ENCODE measurements around the gene ARID1B. TPM values are rescaled to one million over a fixed set of nuclear protein-coding genes. Genes with fewer than 3 reads are reported as not detected.

The ARID1B gene
- total and polyA plus RNA-seq, 10 of the 15 experiments (the other 5 are each of a cell fraction or from before 2014, with no cell fraction given): 24.7 to 133 (median 54.6) TPM

DNA sequence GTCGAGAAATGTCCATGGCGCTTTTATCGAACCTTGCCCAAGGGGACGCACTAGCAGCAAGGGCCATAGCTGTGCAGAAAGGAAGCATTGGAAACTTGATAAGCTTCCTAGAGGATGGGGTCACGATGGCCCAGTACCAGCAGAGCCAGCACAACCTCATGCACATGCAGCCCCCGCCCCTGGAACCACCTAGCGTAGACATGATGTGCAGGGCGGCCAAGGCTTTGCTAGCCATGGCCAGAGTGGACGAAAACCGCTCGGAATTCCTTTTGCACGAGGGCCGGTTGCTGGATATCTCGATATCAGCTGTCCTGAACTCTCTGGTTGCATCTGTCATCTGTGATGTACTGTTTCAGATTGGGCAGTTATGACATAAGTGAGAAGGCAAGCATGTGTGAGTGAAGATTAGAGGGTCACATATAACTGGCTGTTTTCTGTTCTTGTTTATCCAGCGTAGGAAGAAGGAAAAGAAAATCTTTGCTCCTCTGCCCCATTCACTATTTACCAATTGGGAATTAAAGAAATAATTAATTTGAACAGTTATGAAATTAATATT lies 430.4 kb downstream of the ARID1B start:
- ChIA-PET RAD21 (ENCODE audit: unreplicated experiment) (no interaction called here), CTCF (no interaction called here), POLR2A (no interaction called here), SMC1A (ENCODE audit: uncharacterized antibody, unreplicated experiment) (no interaction called here)
- no peaks in the 10 kb centered on the region; the same call in 1 of the 2 replicates for H4K20me1 ChIP-seq (ENCODE audit: control insufficient read depth, insufficient read depth)
- BruUV-seq (replicated peaks): no TSS peak
- H3K4me1 ChIP-seq (ENCODE audit: control insufficient read depth, insufficient read depth, low read length): peaks cover 11% of the 10 kb centered on the region
- H3K27ac ChIP-seq (ENCODE audit: control insufficient read depth, insufficient read depth): no peak overlapping the region
- no peaks in the 10 kb centered on the region for H3K27me3 ChIP-seq (replicated peaks in 1 of 2; ENCODE audit: control insufficient read depth in 2 of 2, insufficient read depth in 2 of 2, low read length in 1 of 2)
- no peak for DNase-seq (ENCODE audit: low read depth, low spot score)
- no peaks in the 10 kb centered on the region; the same call in 1 of the 2 replicates for H3K79me2 ChIP-seq (ENCODE audit: control insufficient read depth, insufficient read depth, low read length)
- peaks cover 17 to 28% of the 10 kb centered on the region in 2 experiments for H3K36me3 ChIP-seq (ENCODE audit: control insufficient read depth in 2 of 2, insufficient read depth in 2 of 2, low read length in 1 of 2)
- TF ChIP-seq POU2F2 (IDR thresholded peaks at IDR 0.05; ENCODE audit: borderline replicate concordance, low read depth, low read length) (no peak), PAX8 (IDR thresholded peaks at IDR 0.05) (no peak), SMARCA5 (IDR thresholded peaks at IDR 0.05) (no peak), POLR2AphosphoS2 (IDR thresholded peaks at IDR 0.05; ENCODE audit: low read depth, low read length) (no peak), MYB (IDR thresholded peaks at IDR 0.05; ENCODE audit: borderline replicate concordance, low read depth, low read length) (no peak), CREM (IDR thresholded peaks at IDR 0.05; ENCODE audit: low read depth) (no peak), KLF5 (IDR thresholded peaks at IDR 0.05; ENCODE audit: partially characterized antibody) (no peak), MTA3 (IDR thresholded peaks at IDR 0.05; ENCODE audit: borderline replicate concordance, low read length) (no peak), POLR2A (IDR thresholded peaks at IDR 0.05; ENCODE audit: low read depth, low read length) (no peak), IKZF2 (IDR thresholded peaks at IDR 0.05) (no peak), SIN3A (IDR thresholded peaks at IDR 0.05; ENCODE audit: low read depth, low read length) (no peak), SMAD5 (IDR thresholded peaks at IDR 0.05; ENCODE audit: low read depth) (no peak), CBX3 (IDR thresholded peaks at IDR 0.05; ENCODE audit: borderline replicate concordance, low read depth) (no peak), RELA (IDR thresholded peaks at IDR 0.05; ENCODE audit: borderline replicate concordance, partially characterized antibody) (no peak), EP300 (IDR thresholded peaks at IDR 0.05; ENCODE audit: borderline replicate concordance in 1 of 2, control insufficient read depth in 1 of 2, low read depth in 2 of 2, low read length in 2 of 2) (no peak), RAD21 (IDR thresholded peaks at IDR 0.05; ENCODE audit: insufficient read depth, low read depth, low read length) (no peak), ESRRA (IDR thresholded peaks at IDR 0.05; ENCODE audit: low read length) (no peak)
- no peak for FAIRE-seq
- H3K9me3 ChIP-seq (replicated peaks; ENCODE audit: control insufficient read depth, insufficient read depth, low read length): no peaks in the 10 kb centered on the region
- in situ Hi-C loops (cut with MboI) (no loop called here), intact Hi-C loops (cut with micrococcal nuclease; ENCODE audit: unreplicated experiment) (no loop called here)
- WGBS (ENCODE audit: insufficient coverage, insufficient replicate concordance, low lambda C conversion rate, missing lambda C conversion rate): 98% methylated on average over 15 of the region's 15 CpGs
- no peak overlapping the region for H3K4me3 ChIP-seq
- H2AFZ ChIP-seq (ENCODE audit: control insufficient read depth, low read depth, low read length): no peak overlapping the region
- ATAC-seq: no peak
- no peak overlapping the region for H3K9ac ChIP-seq (ENCODE audit: control insufficient read depth, insufficient read depth, low read length)
- no peak overlapping the region for H3K4me2 ChIP-seq (ENCODE audit: control insufficient read depth, insufficient read depth)

Measured in GM12878 (cell line).